DMS53 (cell line): ENCODE results near the gene ZC2HC1B.

Source experiments
- DNase-seq: peaks from one replicate; lab custom pipeline; 2025; lab: John Stamatoyannopoulos, UW

ZC2HC1B gene

DNA sequence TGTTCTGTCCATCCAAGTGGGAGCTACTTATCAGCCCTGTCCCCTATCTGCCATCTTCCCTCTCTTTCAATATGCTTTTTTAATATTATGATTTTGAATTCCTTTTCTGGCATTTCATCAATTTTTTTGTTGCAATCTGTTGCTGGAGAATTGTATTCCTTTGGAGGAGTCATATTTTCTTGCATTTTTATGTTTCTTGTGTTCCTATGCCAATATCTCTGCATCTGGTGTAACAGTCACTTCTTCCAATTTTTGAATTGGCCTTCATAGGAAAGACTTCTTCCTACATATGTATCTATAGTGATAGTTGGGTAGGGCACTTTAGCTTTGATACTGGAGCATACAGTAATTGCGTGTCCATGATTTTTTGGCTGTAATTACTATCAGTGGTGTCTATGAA is 70.1 kb downstream of the ZC2HC1B start:
- DNase-seq: no peak

DNA sequence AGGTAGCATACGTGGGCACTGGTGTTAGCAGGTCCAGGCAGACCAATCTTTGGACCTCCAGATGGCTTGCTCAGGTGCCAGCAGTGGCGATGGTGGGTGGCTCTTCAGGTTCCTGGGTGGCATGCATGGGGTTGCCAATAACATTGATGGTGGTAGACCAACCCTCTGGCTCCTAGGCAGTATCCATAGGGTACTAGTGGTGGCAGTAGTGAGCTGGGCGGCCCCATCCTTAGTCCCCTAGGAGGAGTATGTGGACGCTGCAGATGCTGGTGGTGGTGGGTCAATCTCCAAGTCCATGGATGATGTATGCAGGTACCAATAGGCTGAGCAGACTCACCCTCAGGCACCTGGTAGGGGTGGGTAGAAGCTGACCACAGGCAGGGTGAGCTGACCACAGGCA is 70.6 kb downstream of the ZC2HC1B start:
- no peak for DNase-seq

DNA sequence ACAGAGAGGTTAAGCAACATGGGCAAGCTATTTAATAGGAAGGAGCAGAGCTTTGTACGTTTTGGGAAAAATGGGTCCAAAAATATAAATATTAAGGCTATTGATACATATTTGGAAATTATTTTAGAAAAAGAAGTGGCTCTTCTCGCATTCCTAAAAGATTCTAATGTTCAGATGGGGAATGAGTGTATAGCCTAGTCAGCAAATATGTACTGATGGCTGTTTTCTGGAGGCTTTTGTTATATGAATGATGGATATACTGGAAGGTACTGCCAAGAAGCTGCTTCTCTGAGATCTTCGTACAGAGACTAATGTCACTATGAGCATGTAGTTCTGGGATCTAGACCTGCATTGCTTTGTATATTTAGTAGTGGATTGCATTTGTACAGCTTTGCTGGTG is 72.1 kb downstream of the ZC2HC1B start:
- no peak for DNase-seq

DNA sequence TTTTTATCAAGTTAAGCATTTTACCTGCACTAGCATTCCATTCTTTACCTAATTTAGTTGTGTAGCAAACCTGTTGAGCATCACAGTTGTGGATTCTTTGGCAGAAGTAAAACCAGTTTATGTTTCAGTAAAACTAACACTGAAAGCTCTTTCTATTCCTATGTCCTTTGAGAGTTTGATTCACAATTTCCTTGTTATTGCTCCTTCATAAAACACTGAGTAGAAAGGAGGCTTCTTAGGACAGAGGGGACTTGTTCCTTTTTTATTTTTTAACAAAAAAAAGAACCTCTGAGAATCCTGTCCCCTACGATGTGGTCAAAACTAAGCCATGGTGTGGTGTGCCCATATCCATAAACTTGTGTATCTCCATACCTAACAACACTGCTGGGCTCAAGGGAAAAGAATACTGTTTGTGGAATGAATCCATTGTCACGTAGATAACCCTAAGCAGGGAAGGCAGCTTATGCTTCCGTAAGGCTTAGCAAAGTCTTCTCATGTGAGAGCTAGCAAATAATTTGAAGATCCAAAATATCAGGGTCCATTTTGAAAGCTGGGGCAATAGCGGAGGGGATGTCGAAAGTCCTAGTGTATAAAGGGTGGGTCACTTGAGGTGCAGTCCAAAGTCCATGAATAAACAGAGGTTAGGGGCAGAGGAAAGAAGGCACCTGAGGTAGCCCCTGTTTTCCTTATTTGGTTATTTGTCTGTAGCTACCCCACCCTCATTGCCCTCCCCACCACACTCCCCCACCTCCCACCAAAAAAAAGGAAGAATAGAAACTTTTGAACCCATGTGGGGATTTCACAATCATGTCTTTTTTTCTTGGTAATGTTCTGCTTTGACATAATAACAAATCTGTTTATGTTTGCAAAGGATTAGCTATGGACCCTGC is 72.7 kb downstream of the ZC2HC1B start:
- no peak for DNase-seq

DNA sequence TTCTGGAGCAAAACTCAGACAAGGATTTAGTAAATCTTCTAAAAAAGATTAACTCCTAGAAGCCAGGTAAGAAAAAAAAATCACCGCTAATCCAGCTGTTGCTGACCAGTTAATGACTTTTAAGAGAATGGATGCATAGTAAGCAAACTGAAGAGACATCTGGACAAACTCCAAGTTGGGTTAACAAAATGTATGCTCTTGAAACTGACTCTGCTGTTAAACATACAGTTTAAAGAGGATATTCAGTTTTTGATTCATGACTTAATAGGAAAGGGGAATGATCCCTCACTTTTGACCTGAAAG is 73.3 kb downstream of the ZC2HC1B start:
- DNase-seq: no peak

DNA sequence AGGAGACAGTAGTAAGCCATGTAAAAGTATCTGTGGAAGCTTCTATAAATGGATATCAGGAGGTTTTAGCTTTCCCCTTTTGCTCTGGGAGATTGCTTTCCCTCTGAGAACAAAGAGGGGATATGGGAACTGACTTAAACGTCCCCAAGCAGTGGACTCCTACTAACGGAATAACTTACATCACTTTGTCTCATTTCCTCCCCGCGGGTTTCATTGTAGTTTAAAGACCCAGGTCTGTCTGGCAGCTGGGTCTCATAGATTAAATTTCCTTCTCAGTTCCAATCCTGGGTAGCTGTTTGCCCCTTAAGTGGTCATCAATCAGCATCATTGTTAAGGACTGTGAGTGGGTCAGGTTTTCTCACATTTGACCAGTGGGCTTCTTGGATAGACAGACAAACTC is 75.1 kb downstream of the ZC2HC1B start:
- no peak for DNase-seq

DNA sequence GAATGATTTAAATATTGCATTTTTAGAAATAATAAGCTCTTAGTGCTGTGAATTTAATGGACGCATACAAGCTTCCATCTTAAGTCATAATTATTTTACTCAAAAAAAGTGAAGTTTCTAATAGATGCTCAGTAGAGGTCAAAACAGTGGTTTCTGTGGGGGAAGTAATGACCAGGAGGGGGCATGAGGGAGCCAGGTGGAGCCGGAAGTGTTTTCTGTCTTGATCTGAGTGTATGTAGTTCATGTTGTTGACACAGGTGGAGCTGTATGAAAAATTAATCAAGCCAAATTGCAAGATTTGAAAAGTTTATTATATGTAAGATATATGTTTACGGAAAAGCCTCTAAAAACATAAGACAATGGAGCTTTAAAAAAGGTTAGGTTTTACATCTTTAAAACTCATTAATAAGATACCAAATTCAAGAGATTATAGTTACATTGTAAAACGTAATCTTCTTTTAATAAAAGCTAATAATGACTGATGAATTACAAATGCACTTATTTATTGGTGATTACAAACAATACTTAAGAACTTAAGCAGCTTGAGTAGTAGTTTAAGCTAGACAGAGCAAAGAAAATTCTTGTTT is 75.8 kb downstream of the ZC2HC1B start:
- DNase-seq: peak; percentile 71

DNA sequence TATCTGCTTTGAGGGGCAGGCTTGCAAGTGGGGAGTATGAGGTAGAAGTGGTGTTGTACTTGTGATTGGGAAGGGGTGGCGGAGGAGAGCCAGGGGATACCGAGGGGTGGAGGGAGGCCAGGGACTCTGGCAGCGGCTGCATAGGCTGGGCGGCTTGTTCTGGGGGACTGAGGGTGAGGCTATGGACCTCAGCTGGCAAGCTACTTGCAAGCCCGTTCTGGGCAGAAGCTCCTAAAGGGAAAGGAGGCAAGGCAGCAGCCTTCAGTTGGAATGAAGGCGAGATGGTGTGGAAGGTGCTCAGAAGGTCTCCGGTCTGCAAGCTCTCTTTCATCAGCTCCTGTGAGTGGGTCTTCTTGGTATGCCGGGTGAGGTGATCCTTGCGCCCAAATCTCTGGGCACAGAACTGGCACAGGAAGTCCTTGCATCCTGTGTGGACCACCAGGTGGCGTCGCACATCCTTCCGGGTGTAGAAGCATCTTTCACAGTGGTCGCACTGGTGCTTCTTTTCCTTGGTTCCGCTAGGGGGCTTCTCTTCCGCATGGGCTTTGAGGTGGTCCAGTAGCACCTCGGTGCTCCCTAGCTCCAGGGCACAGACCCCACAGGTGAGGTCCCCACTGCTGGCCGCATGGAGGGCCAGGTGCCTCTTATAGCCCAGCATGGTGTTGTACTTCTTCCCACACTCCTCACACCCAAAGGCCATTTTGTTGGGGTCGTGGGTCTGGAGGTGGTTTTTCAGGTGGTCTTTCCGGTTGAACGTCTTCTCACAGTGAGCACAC is 77.8 kb downstream of the ZC2HC1B start:
- DNase-seq: peak; percentile 68

DNA sequence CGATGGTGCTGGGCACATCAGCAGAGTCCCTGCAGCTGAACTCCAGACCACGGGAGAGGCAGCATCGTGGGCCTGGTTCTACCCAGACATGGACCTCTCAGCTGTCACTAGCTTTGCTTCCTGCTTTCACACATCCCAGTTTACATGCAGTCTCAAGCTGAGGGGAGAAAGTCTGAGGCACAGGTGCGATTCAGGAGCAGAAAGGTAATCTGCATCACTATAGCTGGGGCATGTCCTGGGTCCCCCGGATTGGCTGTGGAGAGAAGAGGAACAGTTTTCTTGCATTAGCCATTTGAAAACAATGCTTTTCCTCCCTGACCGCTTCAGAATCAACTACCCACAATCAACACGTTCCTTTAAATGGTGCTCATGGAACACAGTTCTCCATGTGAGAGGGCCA is 83.9 kb downstream of the ZC2HC1B start:
- DNase-seq: no peak

DNA sequence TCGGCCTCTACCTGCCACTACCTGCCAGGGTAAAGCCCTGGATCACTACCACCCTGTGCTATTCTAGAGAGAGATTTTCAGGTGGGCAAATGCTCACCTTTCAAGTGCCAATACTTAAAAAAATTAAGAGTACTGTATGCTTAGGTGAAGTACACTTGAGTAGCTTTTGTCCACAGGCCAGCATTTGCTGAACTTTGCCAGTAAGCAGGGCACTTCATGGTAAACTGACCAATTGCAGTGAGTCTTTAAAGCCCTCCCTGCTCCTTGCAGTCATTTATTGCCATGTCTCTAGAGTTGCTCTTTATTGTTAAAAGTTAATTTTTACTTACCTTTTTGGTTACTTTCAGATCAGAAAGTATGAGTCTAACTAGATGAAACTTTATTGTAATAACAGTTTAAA is 85.3 kb downstream of the ZC2HC1B start:
- no peak for DNase-seq

DNA sequence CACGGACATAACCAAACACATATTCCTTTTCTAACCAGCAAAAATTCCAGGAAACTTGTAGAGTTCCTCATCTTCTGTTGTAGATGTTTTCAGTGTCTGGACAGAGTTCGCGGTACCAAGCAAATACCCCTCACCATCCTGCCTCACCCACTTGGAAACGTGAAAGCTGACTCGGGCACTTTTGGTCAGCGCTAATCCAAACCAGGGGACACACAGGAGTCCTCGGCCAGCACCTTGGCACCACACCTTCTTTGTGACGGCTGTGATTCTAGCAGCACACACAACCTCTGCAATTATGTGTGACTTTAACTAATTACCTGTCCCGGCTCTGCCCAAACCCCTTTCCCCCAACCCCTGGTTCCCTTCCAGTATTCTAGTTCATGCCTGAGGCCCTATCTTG is 85.7 kb downstream of the ZC2HC1B start:
- no peak for DNase-seq

DNA sequence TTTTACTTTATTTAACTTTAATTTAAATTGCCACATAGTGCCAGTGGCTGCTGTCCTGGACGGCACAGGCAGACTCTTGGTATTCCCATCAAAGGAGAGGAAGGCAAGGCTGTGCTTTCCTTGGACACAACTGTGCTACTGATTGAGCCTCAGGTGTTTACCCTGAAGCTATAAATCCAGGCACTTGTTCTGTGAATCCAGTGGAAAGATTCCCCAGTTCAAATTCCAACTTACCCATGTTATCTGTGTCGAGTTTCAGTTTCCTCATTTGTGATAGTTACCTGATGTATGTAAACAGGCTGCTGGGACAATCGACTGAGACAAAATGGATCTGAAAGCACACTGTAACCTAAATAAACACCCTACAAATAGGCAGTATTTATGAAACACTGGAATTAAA is 86.6 kb downstream of the ZC2HC1B start:
- DNase-seq: no peak

DNA sequence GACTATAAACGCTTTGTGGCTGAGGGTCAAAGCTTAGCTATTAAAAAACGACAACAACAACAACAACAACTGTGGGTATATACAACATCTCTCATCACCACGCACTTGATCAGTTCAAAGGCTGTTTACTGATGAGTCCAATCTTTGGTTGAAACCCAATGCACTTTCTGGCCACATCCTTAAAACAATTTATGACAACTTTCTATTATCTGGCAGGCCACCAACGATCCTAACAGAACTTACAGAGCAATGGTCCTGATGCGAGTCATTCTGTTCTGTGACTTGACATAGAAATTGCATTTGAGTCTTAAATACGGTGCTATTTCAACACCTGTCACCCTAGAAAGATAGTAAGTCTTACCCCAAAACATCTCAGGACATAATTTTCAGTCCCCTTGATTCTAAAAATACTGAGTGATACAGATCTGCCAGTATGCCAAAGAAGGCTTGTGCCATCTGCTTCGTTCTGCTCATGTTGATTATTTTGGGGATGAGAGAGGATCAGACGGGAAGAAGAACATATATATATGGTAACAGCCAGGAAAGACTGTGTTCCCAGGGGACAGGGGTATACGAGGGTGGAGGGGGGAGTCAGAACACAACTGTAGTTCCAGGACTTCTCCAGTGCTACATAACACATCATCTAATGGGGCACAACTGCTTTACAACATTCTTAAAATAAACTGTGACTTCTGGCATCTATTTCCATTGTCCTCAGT is 87.9 kb downstream of the ZC2HC1B start:
- no peak for DNase-seq

DNA sequence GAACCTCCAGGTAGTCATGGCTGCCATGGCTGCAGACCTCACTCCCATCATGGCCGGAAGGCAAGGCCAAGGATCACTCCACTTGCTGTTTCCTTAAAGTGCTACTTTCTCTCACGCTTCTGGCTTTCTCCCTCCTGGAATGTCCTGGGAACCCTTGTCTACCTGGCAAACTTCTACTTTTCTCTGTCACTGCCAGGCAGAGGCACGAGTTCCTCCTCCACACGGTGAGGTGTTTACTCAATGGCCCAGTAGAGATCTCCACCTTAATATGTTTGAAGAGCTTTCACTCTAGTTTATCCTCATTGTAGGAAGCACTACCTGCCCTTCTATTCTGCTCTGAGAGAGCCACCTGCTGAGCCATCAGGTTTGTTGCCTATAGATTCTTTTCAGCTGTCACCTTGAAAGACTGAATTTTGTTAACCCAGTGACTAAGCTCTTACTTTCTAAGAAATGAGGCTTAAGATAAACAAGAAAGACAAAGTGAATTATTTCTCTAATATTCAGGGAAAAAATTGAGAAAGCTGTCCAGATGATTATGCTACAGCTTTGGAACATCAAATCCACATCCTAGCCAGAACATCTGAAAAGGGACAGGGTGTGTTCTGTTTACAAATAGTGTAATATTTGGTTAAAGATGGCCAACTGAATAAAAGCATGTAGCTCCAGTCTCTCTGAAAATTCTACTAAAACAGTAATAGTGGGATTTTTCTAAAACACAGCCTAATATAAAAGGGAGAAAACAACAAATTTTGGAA is 88.8 kb downstream of the ZC2HC1B start:
- DNase-seq: peak; percentile 8

DNA sequence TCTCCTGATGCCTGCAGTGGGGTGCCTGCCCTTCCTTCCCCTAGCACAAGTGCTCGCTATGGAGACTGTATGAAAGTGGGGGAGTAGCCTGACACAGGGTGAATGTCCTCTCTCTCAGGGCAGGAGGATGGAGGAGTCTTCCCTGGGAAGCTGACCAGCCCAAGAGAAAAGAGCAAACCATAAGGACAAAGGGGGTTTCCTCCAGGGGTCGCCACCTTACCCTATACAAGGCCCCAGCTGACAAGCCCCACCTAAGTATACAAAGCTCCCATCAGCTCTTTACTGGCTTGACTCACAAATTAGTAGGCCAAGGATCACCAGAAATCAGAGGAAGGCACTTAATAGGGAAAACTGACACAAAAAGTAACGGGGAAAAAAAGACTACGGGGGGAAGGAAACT is 89.6 kb downstream of the ZC2HC1B start:
- DNase-seq: no peak

DNA sequence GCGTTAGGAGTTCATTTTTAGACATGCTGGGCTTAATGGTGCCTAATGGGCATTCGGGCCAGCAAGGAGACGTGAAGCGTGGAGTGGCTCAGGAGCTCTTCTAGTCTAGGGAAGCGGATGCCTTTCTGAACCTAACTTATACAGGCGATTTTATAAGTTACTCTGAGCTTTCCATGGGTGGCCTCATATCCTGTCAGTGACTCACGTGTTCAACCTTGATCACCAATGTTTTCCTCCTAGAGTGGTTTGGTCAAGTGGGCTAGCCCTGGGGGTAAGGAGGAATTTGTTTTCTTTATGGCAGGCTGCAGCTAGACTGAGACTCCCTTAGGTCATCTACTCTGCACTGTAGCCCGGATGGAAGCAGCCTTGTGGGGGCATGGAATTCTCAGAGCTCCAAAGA is 91.7 kb downstream of the ZC2HC1B start:
- DNase-seq: no peak

DNA sequence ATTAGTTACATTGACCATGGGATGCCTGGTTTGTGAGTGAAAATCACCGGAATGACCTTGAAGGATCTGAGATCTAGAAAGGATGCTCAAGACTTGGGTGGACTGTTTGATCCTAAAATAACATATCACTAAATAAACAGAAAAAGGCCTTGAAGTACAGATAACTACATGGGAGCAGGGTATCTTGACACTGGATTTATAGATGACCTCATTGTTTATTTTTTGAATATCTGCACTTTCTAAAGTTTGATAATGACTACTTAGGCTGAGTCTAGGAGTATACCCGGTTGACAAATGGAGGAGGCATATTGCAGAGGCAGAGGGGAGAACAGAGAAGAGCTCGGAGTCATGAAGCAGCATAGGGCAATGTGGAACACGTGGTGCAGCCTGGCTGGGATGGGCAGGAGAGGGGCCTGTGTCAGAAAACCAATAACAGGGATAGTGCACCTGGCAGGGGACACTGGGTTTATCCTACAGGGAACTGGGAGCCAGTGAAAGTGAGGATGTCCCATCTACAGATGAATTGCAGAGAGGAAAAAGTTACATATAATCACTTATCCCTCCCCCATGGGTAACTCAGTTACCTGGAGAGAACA is 93.5 kb downstream of the ZC2HC1B start:
- DNase-seq: no peak

DNA sequence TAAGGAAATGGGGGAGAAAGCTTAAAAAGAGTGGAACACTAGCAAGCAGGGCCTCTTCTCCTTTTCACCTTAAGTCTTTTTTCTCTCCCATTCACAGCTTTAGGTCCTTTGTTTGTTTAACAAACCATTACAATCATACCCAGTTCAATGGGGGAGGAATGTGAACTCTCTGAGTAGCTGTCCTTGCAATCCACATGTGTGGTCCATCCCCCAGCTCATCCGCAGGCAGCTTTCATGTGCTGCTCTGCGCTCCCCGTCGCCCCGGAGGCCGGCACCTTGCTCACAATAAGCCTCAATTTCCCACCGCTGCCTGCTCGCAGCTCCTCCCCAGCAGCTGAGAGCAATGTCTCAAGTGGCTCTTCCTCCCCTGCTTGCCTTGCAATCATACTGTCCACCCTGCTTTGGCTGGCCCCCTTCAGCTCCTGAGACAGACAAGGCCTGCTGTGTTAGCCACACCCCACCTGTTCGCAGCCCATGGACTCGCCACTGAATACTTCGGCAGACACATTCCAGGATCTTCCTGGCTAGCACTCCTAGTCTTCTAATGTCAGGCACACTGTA is 94.6 kb downstream of the ZC2HC1B start:
- DNase-seq: no peak

DNA sequence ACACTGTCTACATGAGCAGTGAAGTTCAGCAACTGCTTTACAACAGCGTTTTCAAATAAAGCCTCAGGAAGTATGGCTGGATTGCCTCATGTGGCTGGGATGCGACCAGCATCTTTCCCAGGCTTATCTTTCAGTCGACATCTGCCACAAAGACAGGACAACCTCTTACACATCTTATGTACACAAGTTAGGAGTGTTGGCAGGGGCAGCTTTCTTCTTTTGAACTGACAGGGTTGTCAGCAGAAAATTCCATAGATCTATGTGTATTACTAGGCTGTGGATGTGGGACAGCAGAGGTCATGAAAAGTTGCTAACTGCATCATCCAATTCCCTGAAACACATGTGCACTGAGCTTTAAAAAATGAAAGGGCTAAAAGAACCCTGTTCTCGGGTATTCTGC is 95.7 kb downstream of the ZC2HC1B start:
- DNase-seq: peak; percentile 8

DNA sequence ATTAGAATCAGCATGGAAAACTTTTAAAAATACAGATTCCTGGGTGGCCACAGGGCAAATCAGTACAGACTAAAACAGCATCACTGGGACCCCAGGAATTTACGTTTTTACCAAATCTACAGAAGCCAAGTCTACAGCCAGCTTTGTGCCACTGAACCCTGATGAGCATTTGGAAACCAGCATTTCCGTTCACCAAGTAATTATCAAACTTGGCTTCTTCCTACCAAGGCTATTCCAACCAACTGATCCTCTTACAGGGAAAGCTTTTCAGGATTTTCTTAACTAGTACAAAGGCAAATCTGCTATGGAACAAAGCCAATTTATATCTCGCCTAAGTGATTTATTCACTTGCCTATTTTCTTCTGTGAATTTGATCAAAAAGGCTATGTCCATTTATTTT is 96.8 kb downstream of the ZC2HC1B start:
- DNase-seq: no peak
